GM13976 (cell line): ENCODE measurements around the gene VANGL1.

Source experiments
- DNase-seq: peaks from one replicate; pipeline ENCODE4 v3.0.0; 2012; ENCODE audit warnings: low spot score
- in situ Hi-C: fragments of 300-500 bp; cut with MboI; formaldehyde crosslinking; loops from one replicate; pipeline ENCODE4 v1.12.0; 2022; ENCODE audit warnings: low sequenced_read_pairs, mixed read lengths, inconsistent platforms; ENCODE audit not compliant: unreplicated experiment
- TF ChIP-seq, protein P1 (sequence below): IDR thresholded peaks from 2 replicates; pipeline ENCODE4 v1.5.1; 2012; ENCODE audit warnings: borderline replicate concordance, mild to moderate bottlenecking; ENCODE audit not compliant: insufficient read depth; ENCODE audit errors: extremely low read depth, missing control alignments, control extremely low read depth

Gene VANGL1

GRCh38 chr1:115713906-115714305, 72.1 kb downstream of the VANGL1 start:
- no peak for DNase-seq
- TF ChIP-seq, protein P1, sequence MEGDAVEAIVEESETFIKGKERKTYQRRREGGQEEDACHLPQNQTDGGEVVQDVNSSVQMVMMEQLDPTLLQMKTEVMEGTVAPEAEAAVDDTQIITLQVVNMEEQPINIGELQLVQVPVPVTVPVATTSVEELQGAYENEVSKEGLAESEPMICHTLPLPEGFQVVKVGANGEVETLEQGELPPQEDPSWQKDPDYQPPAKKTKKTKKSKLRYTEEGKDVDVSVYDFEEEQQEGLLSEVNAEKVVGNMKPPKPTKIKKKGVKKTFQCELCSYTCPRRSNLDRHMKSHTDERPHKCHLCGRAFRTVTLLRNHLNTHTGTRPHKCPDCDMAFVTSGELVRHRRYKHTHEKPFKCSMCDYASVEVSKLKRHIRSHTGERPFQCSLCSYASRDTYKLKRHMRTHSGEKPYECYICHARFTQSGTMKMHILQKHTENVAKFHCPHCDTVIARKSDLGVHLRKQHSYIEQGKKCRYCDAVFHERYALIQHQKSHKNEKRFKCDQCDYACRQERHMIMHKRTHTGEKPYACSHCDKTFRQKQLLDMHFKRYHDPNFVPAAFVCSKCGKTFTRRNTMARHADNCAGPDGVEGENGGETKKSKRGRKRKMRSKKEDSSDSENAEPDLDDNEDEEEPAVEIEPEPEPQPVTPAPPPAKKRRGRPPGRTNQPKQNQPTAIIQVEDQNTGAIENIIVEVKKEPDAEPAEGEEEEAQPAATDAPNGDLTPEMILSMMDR = no peak
- in situ Hi-C loops = loop anchor here (10.0 kb wide), 1 partner anchor 51 kb away; the partner anchor contains the start of gene CASQ2

- no peak for DNase-seq
- in situ Hi-C loops = loop anchor here (10.0 kb wide), 1 partner anchor 50 kb away; the partner anchor contains the start of gene CASQ2
- TF ChIP-seq, protein P1 = no peak
Measured at GRCh38 chr1:115714572-115715141, 72.9 kb downstream of the VANGL1 start.

DNA sequence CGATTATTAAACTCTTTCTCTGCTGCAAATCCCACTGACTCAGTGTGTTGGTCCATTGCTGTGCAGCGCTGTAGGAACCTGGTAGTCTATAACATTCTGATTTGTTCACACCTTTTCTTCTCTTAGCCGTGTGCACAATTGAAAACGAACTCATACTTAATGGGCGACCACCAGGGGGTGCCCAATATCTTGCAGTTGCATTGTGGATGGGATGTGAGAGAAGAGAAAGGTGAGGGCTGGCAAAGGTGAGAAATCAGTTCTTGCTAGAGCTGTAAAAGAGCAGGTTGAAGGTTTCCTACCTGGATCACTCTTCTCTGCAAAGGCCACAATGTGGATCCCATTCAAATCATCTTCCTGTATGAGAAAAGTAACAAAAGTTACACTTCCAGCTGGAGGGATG, 75.8 kb downstream of the VANGL1 start:
- peak; percentile 21 for DNase-seq
- TF ChIP-seq, protein P1 = peak; percentile 15
- in situ Hi-C loops = loop anchor here (10.0 kb wide), 1 partner anchor 47 kb away; the partner anchor contains the start of gene CASQ2

DNA sequence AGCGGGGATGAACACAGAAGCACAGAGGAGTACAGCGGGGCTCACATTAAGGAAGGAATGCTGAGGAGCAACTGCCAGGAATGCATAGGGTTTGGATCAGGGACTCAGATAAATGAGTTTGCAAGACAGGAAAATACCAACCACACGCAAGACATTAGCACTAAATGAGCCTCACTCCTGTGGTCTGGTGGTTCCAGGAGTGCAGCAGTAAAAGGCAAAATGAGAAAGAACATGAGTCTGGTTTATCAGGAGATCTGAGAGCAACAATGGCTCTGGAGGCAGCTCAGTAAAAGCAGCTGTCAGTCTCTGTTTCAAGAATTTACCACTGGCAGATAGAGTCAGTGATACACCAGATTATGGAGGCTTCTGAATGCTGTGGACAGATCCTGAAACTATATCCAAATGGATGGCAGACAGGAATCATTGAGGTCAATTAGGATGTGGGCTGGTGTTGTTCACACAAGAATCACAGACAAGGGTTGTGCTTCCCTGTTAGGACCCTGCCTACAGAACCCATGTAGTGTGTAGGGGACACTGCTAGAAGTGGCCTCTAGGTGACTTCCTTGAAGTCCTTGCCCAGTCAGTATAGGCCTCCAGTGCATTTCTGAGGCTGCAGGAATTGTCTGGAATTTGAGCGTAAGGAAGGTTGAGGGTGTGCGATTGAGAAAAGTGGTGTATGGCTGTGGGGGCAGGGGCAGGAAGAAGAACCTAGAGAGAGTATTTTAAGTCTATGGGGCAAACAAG, 76.4 kb downstream of the VANGL1 start:
- DNase-seq = no peak
- in situ Hi-C loops = loop anchor here (10.0 kb wide), 1 partner anchor 47 kb away; the partner anchor contains the start of gene CASQ2
- TF ChIP-seq, protein P1 = no peak

DNA sequence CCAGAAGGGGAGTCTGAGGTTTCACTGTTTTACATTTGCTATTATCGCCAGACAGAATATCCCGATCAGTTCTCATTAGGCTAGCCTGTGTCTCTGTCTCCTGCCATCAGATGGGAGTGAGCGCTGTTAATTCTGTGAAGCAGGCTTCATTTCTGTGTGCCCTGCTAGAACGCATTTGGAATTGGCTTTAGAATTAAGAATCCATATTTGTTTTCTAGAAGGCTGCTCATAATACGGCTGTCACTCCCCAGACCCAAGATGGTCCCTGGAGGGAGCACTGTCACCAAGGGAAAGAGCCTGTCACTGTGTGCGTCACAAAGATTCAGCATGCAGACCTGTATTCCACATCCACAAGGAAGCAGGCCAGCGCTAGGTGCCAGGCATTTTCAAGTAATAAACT, 77.5 kb downstream of the VANGL1 start:
- in situ Hi-C loops = loop anchor here (10.0 kb wide), 1 partner anchor 46 kb away; the partner anchor contains the start of gene CASQ2
- TF ChIP-seq, protein P1 = no peak
- DNase-seq = no peak

- TF ChIP-seq, protein P1 = no peak
- in situ Hi-C loops = no loop called here
- DNase-seq = no peak
Measured at GRCh38 chr1:115722221-115722620, 80.5 kb downstream of the VANGL1 start.
